Measurements from ENCODE around the gene WDR64.

DNA sequence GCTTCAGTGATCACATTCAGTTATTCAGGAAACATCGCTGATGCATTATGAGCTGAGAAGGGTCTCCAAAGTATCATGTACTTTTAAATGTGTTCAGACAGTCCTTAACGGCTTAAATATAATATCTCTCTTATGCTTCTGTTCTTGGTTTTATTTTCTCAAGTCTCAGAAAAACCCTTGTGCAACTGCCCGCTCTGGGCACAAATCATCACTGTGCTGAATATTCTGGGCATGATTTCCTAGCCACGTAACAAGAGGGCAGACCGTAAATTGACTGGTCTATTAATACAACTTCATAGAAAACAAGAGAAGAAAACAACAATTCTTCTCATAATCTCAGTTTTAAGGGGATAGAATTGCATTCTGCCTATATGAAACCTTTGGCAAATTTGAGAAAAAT is 99.4 kb downstream of the WDR64 start:
- no peak for TF ChIP-seq CTCF (IDR thresholded peaks at IDR 0.05; ENCODE audit: low read length)
- TF ChIP-seq EZH2 (IDR thresholded peaks at IDR 0.05; ENCODE audit: borderline replicate concordance, low read length), result no peak
